Endodermal cell (in vitro differentiated cells): Measurements from ENCODE around the gene MYH6. TPM values are rescaled to one million over a fixed set of nuclear protein-coding genes. Genes with fewer than 3 reads are reported as not detected.
A peak's percentile ranks its signal among the peaks of the same experiment; 100 is the strongest.
"Not testable (repeated sequence)": the region's sequence is repeated elsewhere in the genome, so short reads cannot be mapped to it uniquely, and the experiment has no call there.

Experiments used
- DNase-seq: peaks from one replicate; pipeline ENCODE4 v3.0.0-alpha.2; 2017
- H3K27ac ChIP-seq: 2 replicates; pipeline ENCODE4 v1.5.1; 2013; ENCODE audit warnings: mild to moderate bottlenecking, low read depth, low read length, moderate library complexity
- H3K27me3 ChIP-seq: 2 replicates; pipeline ENCODE4 v1.6.1; 2013; ENCODE audit warnings: mild to moderate bottlenecking, low read length, moderate library complexity; ENCODE audit not compliant: insufficient read depth, control insufficient read depth, poor library complexity, severe bottlenecking
- H3K36me3 ChIP-seq: 2 replicates; pipeline ENCODE4 v1.7.0; 2013; ENCODE audit warnings: mild to moderate bottlenecking, low read length, moderate library complexity; ENCODE audit not compliant: control insufficient read depth, insufficient read depth
- H3K4me1 ChIP-seq: one replicate; pipeline ENCODE4 v1.7.0; 2013; ENCODE audit warnings: low read length; ENCODE audit not compliant: control insufficient read depth, insufficient read depth
- H3K4me3 ChIP-seq: 2 replicates; pipeline ENCODE4 v1.5.1; 2013; ENCODE audit warnings: mild to moderate bottlenecking, low read length, moderate library complexity
- H3K9ac ChIP-seq: 2 replicates; pipeline ENCODE4 v1.6.1; 2013; ENCODE audit warnings: mild to moderate bottlenecking, low read length, moderate library complexity; ENCODE audit not compliant: poor library complexity, severe bottlenecking; ENCODE audit errors: extremely low read depth
- H3K9me3 ChIP-seq: 2 replicates; pipeline ENCODE4 v1.6.1; 2013; ENCODE audit warnings: mild to moderate bottlenecking, low read length, moderate library complexity; ENCODE audit not compliant: control insufficient read depth
- H3K27ac Mint-ChIP-seq: 2 replicates; pipeline ENCODE4 v1.8.0; 2020; ENCODE audit warnings: mixed read lengths
- H3K27me3 Mint-ChIP-seq: 2 replicates; pipeline ENCODE4 v1.8.0; 2021; ENCODE audit warnings: mild to moderate bottlenecking, mixed read lengths; ENCODE audit not compliant: insufficient read depth
- H3K36me3 Mint-ChIP-seq: 2 replicates; pipeline ENCODE4 v1.8.0; 2020; ENCODE audit warnings: low read depth, mixed read lengths
- H3K4me1 Mint-ChIP-seq: 2 replicates; pipeline ENCODE4 v1.8.0; 2020; ENCODE audit warnings: mixed read lengths
- H3K4me3 Mint-ChIP-seq: 2 replicates; pipeline ENCODE4 v1.8.0; 2020; ENCODE audit warnings: mild to moderate bottlenecking, moderate library complexity, mixed read lengths
- H3K9me3 Mint-ChIP-seq: 2 replicates; pipeline ENCODE4 v1.8.0; 2020; ENCODE audit warnings: mild to moderate bottlenecking, mixed read lengths
- CTCF ChIP-seq: fragments of 200-600 bp; sonication (generic); conservative IDR thresholded peaks from 2 replicates; pipeline ENCODE4 v1.5.0; 2021; ENCODE audit warnings: antibody characterized with exemption, mild to moderate bottlenecking
- WGBS, 2 experiments: methylation state at CpG; one replicate each; pipeline versions ENCODE4 v1.1.5 to v1.1.7; 2013; ENCODE audit warnings: missing lambda C conversion rate in 2 of 2, mixed read lengths in 1 of 2; ENCODE audit not compliant: insufficient coverage in 1 of 2, insufficient read length in 1 of 2; 5-methylcytosine and 5-hydroxymethylcytosine counted together
- total RNA-seq, 2 donors: library from RNA; stranded (reverse); fragmentation: NEBNext Ultra II Directional in 1 of 2; extraction: Animal tissue kit (Norgen Biotek cat#: 25700) in 1 of 2; gene quantifications; 2 replicates in 1 of 2; 3 replicates in 1 of 2; pipeline ENCODE4 v1.2.1, GENCODE V29; 2021

The MYH6 gene
- total RNA-seq, 2 donors from 2014 or later = not detected

GRCh38 chr14:23403139-23403438 is 5.0 kb downstream of the MYH6 start:
- no peaks in the 10 kb centered on the region for H3K36me3 ChIP-seq
- H3K27me3 Mint-ChIP-seq = peaks cover 55% of the 10 kb centered on the region
- H3K27me3 ChIP-seq = peaks cover 8% of the 10 kb centered on the region
- no peaks in the 10 kb centered on the region for H3K36me3 Mint-ChIP-seq
- no peaks in the 10 kb centered on the region for H3K9me3 ChIP-seq
- no peak for DNase-seq
- H3K9ac ChIP-seq = no peak overlapping the region
- H3K9me3 Mint-ChIP-seq = no peaks in the 10 kb centered on the region
- no peak for TF ChIP-seq CTCF
- H3K4me1 Mint-ChIP-seq = no peaks in the 10 kb centered on the region
- WGBS, 2 experiments = 87 to 93% methylated on average over 3 to 7 of the region's 7 CpGs
- no peak overlapping the region for H3K27ac ChIP-seq
- H3K4me3 Mint-ChIP-seq = no peak overlapping the region
- H3K4me3 ChIP-seq = no peak overlapping the region
- no peak overlapping the region for H3K27ac Mint-ChIP-seq
- H3K4me1 ChIP-seq = no peaks in the 10 kb centered on the region

GRCh38 chr14:23402296-23403138 is 5.6 kb downstream of the MYH6 start:
- Mint-ChIP-seq H3K4me1 (no peaks in the 10 kb centered on the region), H3K9me3 (no peaks in the 10 kb centered on the region)
- H3K27me3 ChIP-seq = peaks cover 8% of the 10 kb centered on the region

GRCh38 chr14:23401291-23401690 is 6.8 kb downstream of the MYH6 start:
- Mint-ChIP-seq H3K36me3 (no peaks in the 10 kb centered on the region), H3K4me3 (no peak overlapping the region), H3K9me3 (no peaks in the 10 kb centered on the region), H3K4me1 (no peaks in the 10 kb centered on the region), H3K27ac (no peak overlapping the region), H3K27me3 (peaks cover 56% of the 10 kb centered on the region)
- Histone ChIP-seq H3K27ac (no peak overlapping the region), H3K36me3 (no peaks in the 10 kb centered on the region), H3K9me3 (no peaks in the 10 kb centered on the region), H3K4me3 (no peak overlapping the region), H3K9ac (no peak overlapping the region), H3K4me1 (no peaks in the 10 kb centered on the region), H3K27me3 (peaks cover 5% of the 10 kb centered on the region)
- DNase-seq = no peak
- 79 to 91% methylated on average over 3 to 4 of the region's 4 CpGs for WGBS, 2 experiments
- TF ChIP-seq CTCF = no peak

More at GRCh38 chr14:23402296-23403138, 5.6 kb downstream of the MYH6 start:
- Histone ChIP-seq H3K36me3 (no peaks in the 10 kb centered on the region), H3K9me3 (no peaks in the 10 kb centered on the region), H3K4me1 (no peaks in the 10 kb centered on the region), H3K4me3 (no peak overlapping the region), H3K27ac (no peak overlapping the region), H3K9ac (no peak overlapping the region)
- Mint-ChIP-seq H3K27me3 (peaks cover 56% of the 10 kb centered on the region), H3K36me3 (no peaks in the 10 kb centered on the region), H3K27ac (no peak overlapping the region), H3K4me3 (no peak overlapping the region)
- no peak for TF ChIP-seq CTCF
- DNase-seq = peak; percentile 65
- WGBS, 2 experiments = 70 to 85% methylated on average over 20 to 24 of the region's 25 CpGs

- not testable (repeated sequence) for H3K36me3 ChIP-seq, H3K9me3 ChIP-seq, H3K27ac Mint-ChIP-seq, H3K9me3 Mint-ChIP-seq, DNase-seq, H3K9ac ChIP-seq, H3K4me3 ChIP-seq, H3K27me3 ChIP-seq, H3K4me1 ChIP-seq, H3K4me3 Mint-ChIP-seq, H3K27ac ChIP-seq, H3K36me3 Mint-ChIP-seq, H3K4me1 Mint-ChIP-seq
- peaks cover 51% of the 10 kb centered on the region for H3K27me3 Mint-ChIP-seq
- WGBS, 2 experiments = 86 to 94% methylated on average over 15 to 16 of the region's 16 CpGs
These were observed 7.5 kb downstream of the MYH6 start for GRCh38 chr14:23400496-23401149.
